Stimulated activated CD8-positive, alpha-beta memory T cell treated with anti-CD3 and anti-CD28 coated beads, Interleukin-4, amount 100 ng/mL, for 24 hours (primary cell): Measurements from ENCODE around the gene GALNT13.

Experiments
- DNase-seq: peaks from one replicate; pipeline ENCODE4 v3.0.0-alpha.2; 2020; ENCODE audit warnings: low read depth

The GALNT13 gene

DNA sequence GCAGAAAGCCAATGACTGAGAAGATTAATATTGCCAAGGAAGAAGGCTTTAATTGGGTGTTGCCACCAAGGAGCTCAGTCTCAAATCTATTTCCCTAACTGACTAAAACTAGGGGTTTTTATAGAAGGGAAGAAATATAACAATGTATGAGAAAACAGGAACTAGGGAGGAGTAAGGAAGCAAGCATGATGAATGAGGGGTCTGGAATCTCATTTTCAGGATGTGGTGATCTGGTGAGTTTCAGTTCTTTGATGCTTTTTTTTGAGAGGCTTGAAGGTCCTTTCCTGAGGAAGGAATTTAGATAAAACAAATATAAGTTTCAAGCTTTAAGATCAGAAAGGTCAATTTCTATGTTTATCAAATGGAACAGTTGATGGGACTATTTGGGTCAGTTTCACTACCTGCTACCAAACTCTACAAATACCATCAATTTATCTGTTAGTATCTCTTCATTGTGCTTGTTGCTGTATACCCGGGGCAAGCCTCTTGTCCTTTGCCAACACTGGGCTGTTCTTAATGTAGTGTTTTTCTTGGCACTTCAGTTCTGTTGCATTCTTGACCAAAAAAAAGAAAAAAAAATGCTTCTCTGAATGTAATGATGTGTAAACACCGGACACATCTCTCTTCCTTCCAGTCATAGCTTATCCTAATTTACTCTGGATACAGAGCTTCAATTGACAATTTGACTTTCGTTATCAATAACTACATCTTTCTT lies 357.0 kb downstream of the GALNT13 start:
- DNase-seq = no peak

DNA sequence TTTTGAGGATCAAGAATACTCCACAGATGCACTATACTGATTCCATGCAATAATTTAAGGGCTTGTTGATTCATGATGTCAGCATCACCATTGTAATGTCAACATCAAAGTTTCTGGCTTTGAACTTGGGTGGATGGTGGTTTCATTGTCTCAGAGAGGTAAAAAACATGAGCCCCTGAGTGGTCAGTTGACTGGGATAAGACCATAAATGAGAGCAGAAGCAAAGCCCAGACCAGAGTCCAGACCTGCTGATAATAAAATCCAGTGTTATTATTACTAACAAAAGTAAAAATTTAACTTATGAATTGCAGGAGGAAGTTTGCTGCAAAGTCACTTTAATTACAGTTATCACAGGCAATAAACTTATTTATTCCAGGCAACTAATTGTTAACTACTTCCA lies 358.2 kb downstream of the GALNT13 start:
- no peak for DNase-seq

GRCh38 chr2:154231021-154231420 lies 359.3 kb downstream of the GALNT13 start:
- no peak for DNase-seq

DNA sequence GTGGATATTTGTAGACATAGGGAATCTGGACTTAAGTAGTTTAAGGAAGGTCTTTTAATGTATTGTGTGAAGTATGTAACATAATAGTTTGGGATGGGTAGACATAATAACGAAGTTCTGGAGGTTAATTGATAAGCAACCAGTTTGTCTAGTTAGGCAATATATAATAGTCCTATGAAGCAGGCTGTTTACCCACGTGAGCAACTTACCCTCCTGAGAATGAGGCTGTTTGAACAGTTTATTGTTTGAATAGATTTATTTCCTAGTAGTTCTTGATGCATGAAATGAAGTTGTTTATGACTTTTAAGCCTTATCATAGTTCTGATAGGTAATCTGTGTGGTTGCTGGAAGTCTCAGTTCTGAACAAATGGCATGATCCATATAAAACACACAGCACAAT lies 361.5 kb downstream of the GALNT13 start:
- no peak for DNase-seq

GRCh38 chr2:154238252-154238651 lies 366.5 kb downstream of the GALNT13 start:
- DNase-seq = no peak

GRCh38 chr2:154240316-154240715 lies 368.6 kb downstream of the GALNT13 start:
- no peak for DNase-seq

GRCh38 chr2:154240921-154241379 lies 369.2 kb downstream of the GALNT13 start:
- DNase-seq = no peak

DNA sequence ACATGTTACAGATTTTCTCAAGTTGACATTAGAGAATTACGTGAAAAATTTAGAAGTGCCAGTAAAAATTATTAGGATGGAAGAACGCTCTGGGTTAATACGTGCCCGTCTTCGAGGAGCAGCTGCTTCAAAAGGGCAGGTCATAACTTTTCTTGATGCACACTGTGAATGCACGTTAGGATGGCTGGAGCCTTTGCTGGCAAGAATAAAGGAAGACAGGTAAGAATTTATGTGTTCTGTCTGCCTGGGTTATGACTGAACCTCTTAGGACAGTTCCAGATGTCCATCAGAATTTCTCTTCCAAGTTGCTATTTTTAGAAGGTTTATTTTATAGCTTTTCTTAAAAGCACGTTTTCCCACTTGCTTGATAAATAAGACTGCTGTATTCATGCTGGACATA lies 371.0 kb downstream of the GALNT13 start:
- no peak for DNase-seq

DNA sequence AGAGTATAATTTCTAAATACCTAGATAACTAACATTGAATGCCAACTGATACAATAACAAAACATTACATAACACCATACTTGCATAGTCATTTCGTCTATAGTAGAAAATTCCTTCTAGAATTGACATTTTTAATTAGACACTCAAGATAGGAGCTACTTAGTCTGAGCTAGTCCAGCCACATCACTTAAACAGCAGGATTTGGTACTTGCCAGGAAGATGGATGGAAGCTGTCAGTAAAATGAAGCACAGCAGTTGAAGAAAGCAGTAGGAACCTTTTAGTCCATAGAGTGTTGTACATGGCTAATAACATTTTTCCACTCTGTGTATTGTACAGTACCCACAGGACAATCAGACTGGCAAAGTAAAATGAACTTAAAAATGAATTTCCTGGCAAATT lies 372.0 kb downstream of the GALNT13 start:
- DNase-seq = no peak

DNA sequence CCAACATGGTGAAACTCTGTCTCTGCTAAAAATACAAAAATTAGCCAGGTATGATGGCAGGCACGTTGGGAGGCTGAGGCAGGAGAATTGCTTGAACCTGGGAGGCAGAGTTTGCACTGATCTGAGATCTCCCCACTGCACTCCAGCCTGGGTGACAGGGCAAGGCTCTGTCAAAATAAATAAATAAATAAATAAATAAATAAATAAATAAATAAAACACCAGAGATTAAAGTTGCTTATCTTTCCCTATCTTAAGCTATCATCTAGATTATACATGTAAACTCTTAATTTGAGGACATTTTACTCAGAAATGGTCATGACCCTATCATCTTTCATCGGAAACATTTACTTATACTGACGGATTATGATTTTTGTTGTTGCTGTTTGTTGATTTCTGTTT lies 373.2 kb downstream of the GALNT13 start:
- DNase-seq = no peak

GRCh38 chr2:154247503-154247902 lies 375.8 kb downstream of the GALNT13 start:
- DNase-seq = no peak

GRCh38 chr2:154256136-154256535 lies 384.4 kb downstream of the GALNT13 start:
- DNase-seq = no peak

- no peak for DNase-seq
These were observed 387.3 kb downstream of the GALNT13 start for GRCh38 chr2:154259030-154259429.

DNA sequence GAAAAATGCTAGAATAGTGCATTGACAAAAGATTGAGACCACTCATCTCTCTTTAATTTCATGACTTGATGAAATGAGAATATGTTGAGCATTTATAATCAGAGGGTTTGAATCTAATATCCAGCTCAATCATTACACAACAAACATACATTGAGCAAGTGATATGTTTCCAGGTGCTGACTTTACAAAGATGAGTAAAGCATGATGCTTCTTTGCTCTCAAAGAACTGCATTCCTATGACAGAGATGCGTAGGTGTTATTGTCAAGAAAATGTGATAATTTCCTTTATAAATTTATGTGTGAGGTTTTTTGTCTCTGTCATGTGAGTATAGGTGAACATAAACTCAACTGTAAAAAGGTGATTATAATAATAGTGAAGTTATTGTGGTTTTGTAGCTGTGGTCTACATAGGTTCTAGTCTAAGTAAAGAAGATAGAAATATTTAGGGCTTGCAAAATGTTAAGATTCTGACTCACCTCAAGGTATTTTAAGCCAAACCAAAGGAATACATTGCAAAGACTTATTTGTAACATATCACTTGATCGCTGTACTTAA lies 389.8 kb downstream of the GALNT13 start:
- DNase-seq = no peak

DNA sequence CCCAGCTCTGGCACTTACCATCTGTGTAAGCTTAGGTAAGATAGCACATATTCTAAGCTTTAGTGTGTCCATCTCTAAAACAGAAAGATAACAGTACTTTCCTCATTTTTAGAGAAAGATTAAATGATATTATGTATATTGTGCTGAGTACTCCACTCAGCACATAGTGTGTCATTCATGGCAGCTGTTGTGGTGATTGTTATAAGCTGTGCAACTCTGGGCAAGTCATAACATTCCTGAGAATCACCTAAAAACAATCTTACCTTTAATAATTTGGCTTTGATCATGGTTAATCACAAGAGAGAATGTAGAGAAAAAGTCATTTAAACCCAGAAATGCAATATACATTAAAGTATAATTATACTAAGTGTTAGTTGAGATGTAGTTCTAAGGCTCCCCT lies 391.5 kb downstream of the GALNT13 start:
- no peak for DNase-seq

DNA sequence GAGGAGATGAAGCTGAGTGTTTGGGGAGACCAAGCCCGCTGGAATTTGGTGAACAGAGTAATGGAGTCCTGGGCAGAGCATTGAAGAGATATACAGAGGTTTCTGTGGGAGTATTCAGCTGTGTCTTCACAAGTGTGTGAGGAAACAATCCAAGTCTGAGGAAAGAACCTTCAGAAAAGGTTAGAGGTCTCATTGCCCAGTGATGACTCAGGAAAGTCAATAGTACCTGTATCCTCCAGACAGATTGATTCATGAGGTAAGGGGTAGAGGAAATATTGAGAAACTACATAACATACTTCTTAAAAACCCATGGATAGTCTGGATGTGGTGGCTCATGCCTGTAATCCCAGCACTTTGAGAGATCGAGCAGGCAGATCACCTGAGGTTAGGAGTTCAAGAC lies 392.3 kb downstream of the GALNT13 start:
- no peak for DNase-seq

DNA sequence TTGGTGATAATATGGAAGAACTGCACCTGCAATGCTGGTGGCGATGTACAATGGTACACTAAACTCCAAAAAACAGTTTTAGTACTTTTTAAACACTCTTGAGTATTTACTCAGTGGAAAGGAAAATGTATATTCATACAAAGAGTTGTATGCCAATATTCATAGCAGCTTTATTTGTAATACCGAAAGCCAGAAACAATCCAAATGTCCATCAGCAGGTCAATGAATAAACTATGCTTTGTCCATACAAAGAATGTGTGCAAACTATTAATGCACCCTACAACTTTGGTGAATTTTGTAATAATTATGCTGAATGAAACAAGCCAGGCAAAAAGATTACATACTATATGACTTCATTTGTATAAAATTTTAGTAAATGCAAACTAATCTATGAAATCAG lies 396.3 kb downstream of the GALNT13 start:
- DNase-seq = no peak

DNA sequence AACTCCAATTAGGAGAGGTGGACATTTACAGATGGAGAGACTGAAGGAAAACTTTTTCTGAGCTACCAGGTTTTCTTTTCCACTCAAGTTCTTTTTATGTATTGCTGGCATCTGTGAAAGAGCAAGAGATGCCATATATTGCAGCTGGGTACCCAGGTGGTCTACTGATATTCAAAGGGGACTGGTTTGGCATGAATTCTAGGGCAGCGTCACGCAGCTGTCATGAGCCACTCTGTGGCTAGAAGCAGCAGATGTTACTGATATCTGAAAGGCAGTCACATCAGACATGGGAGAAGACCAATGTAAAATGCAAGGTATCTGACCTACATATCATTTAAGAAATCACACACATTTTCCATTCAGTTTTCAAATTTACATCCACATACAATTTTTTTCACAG lies 408.8 kb downstream of the GALNT13 start:
- no peak for DNase-seq

- no peak for DNase-seq
These were observed 418.1 kb downstream of the GALNT13 start for GRCh38 chr2:154289870-154290269.

GRCh38 chr2:154291511-154291910 lies 419.8 kb downstream of the GALNT13 start:
- DNase-seq = no peak

DNA sequence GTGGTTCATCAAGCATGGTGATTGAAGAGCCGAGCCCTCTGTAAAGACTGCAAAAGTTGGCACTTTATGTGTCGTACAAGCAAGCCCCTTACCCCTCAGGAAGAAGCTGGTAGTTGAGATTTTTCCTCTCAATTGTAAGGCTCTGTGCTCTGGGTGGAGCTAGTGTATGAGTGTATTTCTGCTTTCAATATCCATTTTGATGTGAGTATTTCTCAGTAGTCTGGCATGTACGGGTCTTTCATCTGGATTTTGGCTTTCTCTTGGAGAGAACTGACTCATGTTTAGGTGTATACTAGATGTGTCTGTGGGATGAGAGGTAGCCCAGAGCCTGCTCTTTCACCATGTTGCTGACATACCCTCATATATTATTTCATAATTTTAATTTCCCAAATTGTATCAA lies 420.2 kb downstream of the GALNT13 start:
- DNase-seq = no peak

DNA sequence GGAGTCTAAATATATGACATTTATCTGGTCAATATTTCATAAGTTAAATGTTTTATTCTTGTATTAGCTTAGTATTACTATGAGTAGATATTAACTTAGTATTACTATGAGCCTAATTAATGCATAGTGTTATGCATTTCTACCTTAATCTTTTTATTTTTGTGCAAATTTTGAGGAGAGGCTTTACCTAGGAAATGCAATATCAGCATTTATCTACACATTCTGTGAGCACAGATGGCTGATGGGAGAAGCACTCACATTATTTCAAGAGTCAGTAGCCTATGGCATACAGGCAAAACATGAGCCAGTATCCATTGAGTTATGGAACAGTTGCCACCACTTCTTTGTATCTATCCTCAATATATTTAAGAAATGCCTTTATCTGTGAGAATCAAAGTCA lies 422.1 kb downstream of the GALNT13 start:
- no peak for DNase-seq

DNA sequence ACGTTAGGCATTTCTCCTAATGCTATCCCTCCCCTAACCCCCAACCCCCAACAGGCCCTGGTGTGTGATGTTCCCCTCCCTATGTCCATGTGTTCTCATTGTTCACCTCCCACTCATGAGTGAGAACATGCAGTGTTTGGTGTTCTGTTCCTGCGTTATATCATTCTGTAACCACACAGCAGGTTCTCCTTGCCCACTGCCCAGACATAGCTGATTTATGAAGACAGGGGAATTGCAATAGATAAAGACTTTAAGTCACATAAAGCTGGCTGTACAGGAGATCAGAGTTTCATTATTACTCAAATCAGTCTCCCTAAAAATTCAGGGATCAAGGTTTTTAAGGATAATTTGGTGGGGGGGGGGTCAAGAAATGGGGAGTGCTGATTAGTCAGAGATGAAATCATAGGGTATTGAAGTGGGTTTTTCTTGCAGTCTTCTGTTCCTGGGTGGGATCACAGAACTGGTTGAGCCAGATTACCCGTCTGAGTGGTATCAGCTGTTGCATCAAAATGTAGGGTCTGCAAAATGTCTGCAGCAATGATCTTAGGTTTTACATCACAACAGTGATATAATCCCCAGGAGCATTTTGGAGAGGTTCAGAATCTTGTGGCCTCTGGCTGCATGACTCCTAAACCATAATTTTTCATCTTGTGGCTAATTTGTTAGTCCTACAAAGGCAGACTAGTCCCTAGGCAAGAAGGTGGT lies 434.7 kb downstream of the GALNT13 start:
- DNase-seq = no peak

DNA sequence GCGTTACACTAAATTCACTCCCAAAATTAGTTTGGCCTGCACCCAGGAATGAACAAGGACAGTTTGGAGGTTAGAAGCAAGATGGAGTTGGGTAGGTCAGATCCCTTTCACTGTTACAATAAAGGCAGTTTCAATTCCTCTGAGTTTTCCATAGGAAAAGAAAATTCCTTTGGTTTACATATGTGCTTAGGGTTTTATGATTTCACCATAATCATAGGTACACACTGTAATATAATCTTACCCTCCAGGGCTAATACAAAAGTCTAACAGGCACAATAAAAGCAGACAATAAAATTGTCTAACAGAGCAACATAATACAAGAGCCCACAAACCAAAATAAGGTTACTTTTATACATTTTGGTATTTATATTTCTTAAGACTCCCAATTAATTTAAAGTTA lies 435.3 kb downstream of the GALNT13 start:
- no peak for DNase-seq
